HUES64 (cell line): ENCODE measurements around the gene CLEC1A.

Experiments used
- H3K27ac ChIP-seq: 2 replicates; pipeline ENCODE4 v1.7.0; 2013; ENCODE audit warnings: low read depth, low read length, inconsistent platforms
- H3K27me3 ChIP-seq: 2 replicates; pipeline ENCODE4 v1.6.1; 2013; ENCODE audit warnings: mild to moderate bottlenecking, low read length; ENCODE audit not compliant: insufficient read depth
- H3K36me3 ChIP-seq: 2 replicates; pipeline ENCODE4 v1.6.1; 2013; ENCODE audit warnings: mild to moderate bottlenecking, low read length; ENCODE audit not compliant: insufficient read depth
- H3K4me1 ChIP-seq: 2 replicates; pipeline ENCODE4 v1.6.1; 2013; ENCODE audit warnings: mild to moderate bottlenecking, low read length, moderate library complexity; ENCODE audit not compliant: insufficient read depth
- H3K4me3 ChIP-seq: 2 replicates; pipeline ENCODE4 v1.5.1; 2013; ENCODE audit warnings: mild to moderate bottlenecking, low read length, moderate library complexity
- H3K9ac ChIP-seq: 2 replicates; pipeline ENCODE4 v1.6.1; 2013; ENCODE audit warnings: mild to moderate bottlenecking, low read depth, low read length
- H3K9me3 ChIP-seq: 2 replicates; pipeline ENCODE4 v1.6.1; 2013; ENCODE audit warnings: low read depth, low read length; ENCODE audit not compliant: insufficient read depth
- WGBS: fragments of 150-250, 120-280 bp; methylation state at CpG from one replicate; pipeline ENCODE4 v1.1.7; 2013; ENCODE audit warnings: missing lambda C conversion rate; 5-methylcytosine and 5-hydroxymethylcytosine counted together

Gene CLEC1A

DNA sequence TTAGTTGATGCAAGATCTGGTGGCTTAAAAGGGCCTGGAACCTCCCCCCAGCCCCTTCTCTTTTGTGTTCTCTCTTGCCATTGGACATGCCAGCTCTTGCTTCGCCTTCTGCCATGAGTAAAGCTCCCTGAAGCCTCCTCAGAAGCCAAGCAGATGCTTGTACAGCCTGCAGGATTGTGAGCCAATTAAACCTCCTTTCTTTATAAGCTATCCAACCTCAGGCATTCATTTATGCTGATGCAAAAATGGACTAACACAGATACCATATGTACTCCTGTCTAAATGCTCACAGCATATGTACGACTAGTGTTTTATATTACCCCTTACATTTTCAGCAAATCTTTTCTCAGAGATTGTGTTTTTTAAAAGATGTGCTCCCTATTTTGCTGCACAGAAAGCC, 26.7 kb downstream of the CLEC1A start:
- Histone ChIP-seq H3K9ac (no peak overlapping the region), H3K36me3 (no peaks in the 10 kb centered on the region), H3K4me3 (no peak overlapping the region), H3K4me1 (peaks cover 12% of the 10 kb centered on the region; the same call in 1 of the 2 replicates), H3K27me3 (no peaks in the 10 kb centered on the region), H3K27ac (no peak overlapping the region), H3K9me3 (no peaks in the 10 kb centered on the region)
- 94% methylated on average over 2 of the region's 2 CpGs for WGBS

DNA sequence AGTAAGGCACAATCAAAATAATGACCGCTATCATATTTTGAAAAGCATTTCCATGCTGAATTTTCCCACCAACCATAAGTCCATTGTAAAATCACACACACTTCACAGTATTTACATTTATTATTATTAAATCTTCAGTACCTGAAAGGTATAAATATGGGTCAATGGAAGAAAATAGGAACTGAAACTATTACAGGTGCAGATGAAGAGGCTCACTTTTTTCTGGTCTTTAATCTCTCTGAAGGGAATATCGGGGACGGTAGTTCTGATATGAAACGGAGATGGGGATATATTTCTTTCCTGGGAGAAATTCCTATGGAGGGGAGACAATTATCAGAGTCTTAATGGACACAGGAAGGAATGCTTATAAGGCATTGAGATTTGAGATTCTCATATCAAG, 28.4 kb downstream of the CLEC1A start:
- Histone ChIP-seq H3K9me3 (no peaks in the 10 kb centered on the region), H3K36me3 (no peaks in the 10 kb centered on the region), H3K4me1 (peaks cover 19% of the 10 kb centered on the region; the same call in 1 of the 2 replicates), H3K9ac (no peak overlapping the region), H3K27me3 (no peaks in the 10 kb centered on the region), H3K4me3 (no peak overlapping the region), H3K27ac (no peak overlapping the region)
- 93% methylated on average over 4 of the region's 4 CpGs for WGBS

DNA sequence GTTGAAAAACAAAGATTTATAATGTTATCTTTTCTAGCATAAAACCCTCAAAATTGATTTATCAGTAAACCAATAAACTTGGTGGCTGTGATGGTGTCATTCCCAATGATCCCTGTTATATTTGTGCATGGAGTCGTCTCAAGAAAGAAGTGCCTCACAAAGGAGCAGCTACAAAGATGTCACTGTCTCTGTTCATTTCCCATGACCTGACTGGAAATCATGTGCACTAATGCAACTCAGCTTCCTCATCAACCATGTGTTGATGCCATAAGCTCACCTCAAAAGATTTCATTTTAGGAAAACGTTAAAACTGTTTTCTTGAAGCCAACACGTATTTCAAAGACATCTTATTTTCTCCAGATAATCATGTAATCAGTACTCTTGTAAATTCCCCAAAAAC, 28.8 kb downstream of the CLEC1A start:
- WGBS: 30% methylated on average over 3 of the region's 3 CpGs
- Histone ChIP-seq H3K27ac (no peak overlapping the region), H3K4me3 (no peak overlapping the region)

DNA sequence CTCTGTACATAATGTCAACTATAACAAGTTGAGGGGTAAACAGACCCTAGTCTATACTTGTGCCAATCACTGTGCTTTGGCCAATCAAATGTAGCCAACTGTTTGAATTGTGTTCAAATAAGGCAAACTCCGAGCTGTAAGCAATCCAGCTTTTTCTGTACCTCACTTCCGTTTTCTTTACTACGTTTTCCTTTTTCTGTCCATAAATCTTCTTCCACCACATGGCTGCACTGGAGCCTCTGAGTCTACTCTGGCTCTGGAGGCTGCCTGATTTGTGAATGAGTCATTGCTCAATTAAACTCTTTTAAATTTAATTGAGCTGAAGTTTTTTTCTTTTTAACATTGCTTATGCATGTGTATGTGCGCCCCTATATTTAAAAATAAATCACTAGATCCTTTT, 29.7 kb downstream of the CLEC1A start:
- no peak overlapping the region for H3K27ac ChIP-seq
- no peak overlapping the region for H3K9ac ChIP-seq
- no peaks in the 10 kb centered on the region for H3K27me3 ChIP-seq
- peaks cover 20% of the 10 kb centered on the region; the same call in 1 of the 2 replicates for H3K4me1 ChIP-seq
- H3K36me3 ChIP-seq: no peaks in the 10 kb centered on the region
- 96% methylated on average over 4 of the region's 4 CpGs for WGBS
- no peak overlapping the region for H3K4me3 ChIP-seq
- H3K9me3 ChIP-seq: no peaks in the 10 kb centered on the region

More for the DNA sequence above, 28.8 kb downstream of the CLEC1A start:
- Histone ChIP-seq H3K4me1 (peaks cover 20% of the 10 kb centered on the region; the same call in 1 of the 2 replicates), H3K27me3 (no peaks in the 10 kb centered on the region), H3K9ac (no peak overlapping the region), H3K36me3 (no peaks in the 10 kb centered on the region), H3K9me3 (no peaks in the 10 kb centered on the region)

DNA sequence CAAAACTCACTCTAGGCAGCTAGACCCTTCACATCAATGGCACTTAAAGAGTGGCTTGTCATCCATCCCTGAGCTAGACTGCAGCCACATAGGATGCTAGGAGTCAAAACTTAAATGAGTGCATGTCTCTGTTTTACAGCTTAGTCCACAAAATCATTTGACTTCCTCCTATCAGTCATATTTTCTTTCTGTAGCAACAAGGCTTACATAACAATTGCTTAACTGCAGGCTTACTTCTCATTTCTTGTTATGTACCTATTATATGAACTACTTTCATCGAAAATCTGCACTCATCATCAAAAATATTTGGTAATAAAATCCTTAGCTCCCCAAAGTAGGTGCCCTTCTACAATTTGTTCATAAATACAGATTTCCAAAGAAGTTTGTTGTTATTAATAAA, 30.1 kb downstream of the CLEC1A start:
- no peak overlapping the region for H3K9ac ChIP-seq
- H3K4me1 ChIP-seq: peaks cover 20% of the 10 kb centered on the region; the same call in 1 of the 2 replicates
- H3K36me3 ChIP-seq: no peaks in the 10 kb centered on the region
- H3K27me3 ChIP-seq: no peaks in the 10 kb centered on the region
- no peak overlapping the region for H3K4me3 ChIP-seq
- H3K27ac ChIP-seq: no peak overlapping the region
- H3K9me3 ChIP-seq: no peaks in the 10 kb centered on the region
- 100% methylated on average over 1 of the region's 1 CpG for WGBS

DNA sequence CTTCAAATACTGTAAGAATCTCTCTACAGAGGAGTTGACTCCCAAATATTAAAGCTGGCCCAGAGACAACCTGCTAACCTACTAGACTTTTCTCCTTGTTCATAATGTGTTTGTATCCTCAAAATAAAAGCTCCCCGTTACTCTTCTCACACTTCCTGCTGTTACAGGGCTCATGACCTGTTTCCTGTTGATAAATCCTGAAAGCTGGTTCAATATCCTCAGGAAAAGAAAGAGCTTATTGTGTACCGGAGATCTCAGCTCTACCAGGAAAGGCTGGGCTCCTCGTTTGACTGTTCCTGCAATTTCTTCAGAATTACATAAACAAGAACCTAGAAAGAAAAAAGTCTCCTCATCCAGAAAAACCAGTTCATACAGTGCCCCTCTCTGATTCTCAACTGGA, 30.8 kb downstream of the CLEC1A start:
- Histone ChIP-seq H3K4me1 (peaks cover 20% of the 10 kb centered on the region; the same call in 1 of the 2 replicates), H3K9me3 (no peaks in the 10 kb centered on the region), H3K27me3 (no peaks in the 10 kb centered on the region), H3K4me3 (no peak overlapping the region), H3K9ac (no peak overlapping the region), H3K27ac (no peak overlapping the region), H3K36me3 (no peaks in the 10 kb centered on the region)
- 84% methylated on average over 3 of the region's 3 CpGs for WGBS

DNA sequence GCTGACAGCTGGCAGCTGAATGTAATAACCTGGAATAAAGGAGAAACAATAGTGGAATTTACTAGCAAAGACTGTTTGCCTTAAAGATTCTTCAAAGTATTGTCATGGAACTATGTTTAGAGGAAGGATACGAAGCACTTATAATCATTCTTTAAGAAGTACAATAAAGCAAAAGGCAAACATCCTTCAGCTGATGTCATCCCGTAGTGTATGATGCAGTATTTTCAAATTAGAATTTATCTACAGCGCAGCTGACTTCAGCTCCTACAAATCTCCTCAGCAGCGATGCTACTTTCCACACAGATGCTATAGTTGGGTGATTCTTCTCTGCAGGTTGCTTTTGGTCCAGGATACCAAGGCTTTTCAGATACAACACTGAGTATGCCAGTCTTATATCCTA, 31.5 kb downstream of the CLEC1A start:
- Histone ChIP-seq H3K36me3 (no peaks in the 10 kb centered on the region), H3K4me3 (no peak overlapping the region), H3K4me1 (peaks cover 20% of the 10 kb centered on the region; the same call in 1 of the 2 replicates), H3K27ac (no peak overlapping the region), H3K27me3 (no peaks in the 10 kb centered on the region), H3K9ac (no peak overlapping the region), H3K9me3 (no peaks in the 10 kb centered on the region)
- 93% methylated on average over 3 of the region's 4 CpGs for WGBS

DNA sequence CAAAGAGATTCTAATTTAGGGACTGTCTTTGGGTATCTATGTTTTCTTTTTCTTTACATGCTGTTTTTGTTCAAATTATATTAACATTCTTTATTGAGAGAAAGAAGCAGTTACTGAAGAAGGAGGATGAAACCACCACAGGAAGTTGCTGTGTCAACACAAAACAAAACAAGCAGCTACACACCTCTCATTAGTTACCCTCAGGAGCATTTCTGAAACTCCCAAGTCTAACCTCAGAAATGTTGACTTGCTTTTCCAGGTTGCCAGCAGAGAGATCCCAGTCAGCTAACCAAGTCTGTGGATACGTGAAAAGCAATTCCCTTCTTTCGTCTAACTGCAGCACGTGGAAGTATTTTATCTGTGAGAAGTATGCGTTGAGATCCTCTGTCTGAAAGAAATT, 33.5 kb downstream of the CLEC1A start:
- no peak overlapping the region for H3K9ac ChIP-seq
- WGBS: 89% methylated on average over 4 of the region's 4 CpGs
- H3K27me3 ChIP-seq: no peaks in the 10 kb centered on the region
- no peaks in the 10 kb centered on the region for H3K9me3 ChIP-seq
- no peak overlapping the region for H3K27ac ChIP-seq
- no peaks in the 10 kb centered on the region for H3K36me3 ChIP-seq
- peaks cover 20% of the 10 kb centered on the region; the same call in 1 of the 2 replicates for H3K4me1 ChIP-seq
- no peak overlapping the region for H3K4me3 ChIP-seq

DNA sequence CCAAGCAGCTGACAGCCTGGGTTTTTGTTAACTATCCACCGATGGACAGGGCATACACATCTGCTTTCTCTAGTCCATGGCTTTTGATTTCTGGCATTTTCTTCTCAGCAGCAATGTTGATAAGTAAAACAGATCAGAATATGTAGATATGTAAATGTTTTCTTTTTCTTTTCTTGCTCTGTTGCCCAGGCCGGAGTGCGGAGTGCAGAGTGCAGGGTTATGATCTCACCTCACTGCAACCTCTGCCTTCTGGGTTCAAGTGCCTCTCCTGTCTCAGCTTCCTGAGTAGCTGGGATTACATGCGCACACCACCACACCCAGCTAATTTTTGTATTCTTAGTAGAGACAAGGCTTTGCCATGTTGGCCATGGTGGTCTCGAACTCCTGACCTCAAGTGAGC, 40.4 kb downstream of the CLEC1A start:
- no peak overlapping the region for H3K9ac ChIP-seq
- H3K27me3 ChIP-seq: no peaks in the 10 kb centered on the region
- H3K36me3 ChIP-seq: no peaks in the 10 kb centered on the region
- no peak overlapping the region for H3K4me3 ChIP-seq
- H3K27ac ChIP-seq: no peak overlapping the region
- H3K4me1 ChIP-seq: no peaks in the 10 kb centered on the region
- 96% methylated on average over 5 of the region's 5 CpGs for WGBS
- H3K9me3 ChIP-seq: no peaks in the 10 kb centered on the region

DNA sequence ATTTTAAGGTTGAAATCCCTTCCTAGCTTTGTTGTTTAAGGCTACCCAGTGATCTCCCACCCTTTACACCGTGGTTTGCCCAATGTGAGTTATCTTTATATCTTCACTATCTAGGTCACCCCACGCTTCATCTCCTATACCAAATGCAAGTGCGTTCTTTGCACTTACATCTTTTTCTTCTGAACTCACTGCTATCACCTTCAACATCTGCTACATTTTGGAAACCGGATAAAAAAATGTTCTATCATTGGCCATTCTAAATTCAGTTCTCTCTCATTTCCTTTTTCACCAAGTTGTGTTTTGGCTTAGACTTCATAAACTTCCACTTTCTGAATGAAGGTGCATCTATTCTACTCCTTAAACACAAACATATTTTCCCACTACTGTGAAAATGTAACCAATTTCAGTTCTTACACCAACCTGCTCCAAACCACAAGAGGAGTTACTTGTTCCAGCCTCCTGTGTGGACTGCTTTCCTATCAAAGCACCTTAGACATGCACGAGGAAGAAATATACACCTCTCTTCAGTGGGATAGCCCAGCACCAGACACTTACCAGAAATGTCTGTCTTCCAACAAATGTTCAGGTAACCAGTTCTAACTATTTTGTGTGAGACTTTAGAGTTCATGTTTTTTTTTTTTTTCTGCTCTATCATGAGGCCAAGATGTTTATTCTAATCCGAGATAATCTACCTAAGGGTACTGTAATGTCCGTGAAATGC, 46.4 kb downstream of the CLEC1A start:
- Histone ChIP-seq H3K9me3 (no peaks in the 10 kb centered on the region), H3K36me3 (no peaks in the 10 kb centered on the region), H3K27me3 (no peaks in the 10 kb centered on the region), H3K4me3 (no peak overlapping the region), H3K27ac (no peak overlapping the region), H3K9ac (no peak overlapping the region), H3K4me1 (no peaks in the 10 kb centered on the region)
- WGBS: 93% methylated on average over 7 of the region's 7 CpGs

DNA sequence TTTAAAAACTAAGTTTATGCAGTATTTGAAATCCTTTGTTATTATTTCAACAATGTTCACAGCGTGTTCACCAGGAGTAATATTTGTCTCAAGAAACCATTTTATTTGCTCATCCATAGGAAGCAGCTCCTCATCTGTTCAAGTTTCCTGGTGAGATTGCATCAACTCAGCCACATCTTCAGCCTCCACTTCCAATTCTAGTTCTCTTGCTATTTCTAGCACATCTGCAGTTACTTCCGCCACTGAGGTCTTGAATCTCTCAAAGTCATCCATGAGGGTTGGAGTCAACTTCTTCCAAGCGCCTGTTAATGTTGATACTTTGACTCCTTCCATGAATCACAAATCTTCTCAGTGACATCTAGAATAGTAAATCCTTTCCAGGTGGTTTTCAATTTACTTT, 50.3 kb downstream of the CLEC1A start:
- Histone ChIP-seq H3K9me3 (no peaks in the 10 kb centered on the region), H3K4me3 (no peak overlapping the region), H3K9ac (no peak overlapping the region), H3K4me1 (no peaks in the 10 kb centered on the region), H3K27ac (no peak overlapping the region), H3K27me3 (no peaks in the 10 kb centered on the region), H3K36me3 (no peaks in the 10 kb centered on the region)
- 93% methylated on average over 3 of the region's 3 CpGs for WGBS

DNA sequence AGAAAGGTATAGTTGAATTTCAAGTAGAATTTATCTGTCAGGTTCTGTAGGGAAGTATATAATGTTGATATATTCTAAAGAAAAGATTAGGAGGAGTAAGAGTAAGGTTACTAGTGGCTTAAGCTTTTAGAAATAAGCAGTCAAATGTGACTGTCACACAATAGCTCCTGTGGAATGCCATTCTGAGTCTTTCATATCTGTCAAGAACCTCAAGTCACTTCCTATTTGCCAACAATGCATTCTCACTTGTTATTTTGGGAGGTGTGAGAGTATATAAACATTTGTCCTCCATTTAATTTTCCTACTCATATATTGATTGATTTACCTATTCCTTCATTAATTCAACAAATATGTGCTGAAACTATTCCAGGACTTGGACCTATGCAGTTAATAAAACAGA, 56.6 kb downstream of the CLEC1A start:
- H3K27me3 ChIP-seq: no peaks in the 10 kb centered on the region

More for the DNA sequence above, 56.6 kb downstream of the CLEC1A start:
- H3K4me3 ChIP-seq: no peak overlapping the region
- no peaks in the 10 kb centered on the region for H3K9me3 ChIP-seq
- no peak overlapping the region for H3K27ac ChIP-seq
- no peaks in the 10 kb centered on the region for H3K36me3 ChIP-seq
- no peaks in the 10 kb centered on the region for H3K4me1 ChIP-seq
- H3K9ac ChIP-seq: no peak overlapping the region
